Right atrium auricular region (tissue), 2 donors: ENCODE results near the gene HSD3B1. TPM values are rescaled to one million over a fixed set of nuclear protein-coding genes. Genes with fewer than 3 reads are reported as not detected.

Experiments used
- DNase-seq: peaks from one replicate; pipeline ENCODE4 v3.0.0-alpha.2; 2019; ENCODE audit warnings: low spot score
- H3K27ac ChIP-seq, 2 donors: fragments of 200-600 bp; sonication (generic); 1 replicate in 1 of 2; 2 replicates in 1 of 2; pipeline ENCODE4 v1.5.1; 2016 to 2019
- H3K27me3 ChIP-seq, 2 donors: fragments of 200-600 bp; sonication (generic); one replicate each; pipeline versions ENCODE4 v1.5.1 to v1.6.0; 2017 to 2019
- H3K36me3 ChIP-seq: fragments of 200-600 bp; sonication (generic); one replicate; pipeline ENCODE4 v1.5.1; 2016
- H3K4me1 ChIP-seq, 2 donors: fragments of 200-600 bp; sonication (generic); one replicate each; pipeline versions ENCODE4 v1.5.1 to v1.6.0; 2017 to 2019
- H3K4me3 ChIP-seq, 2 donors: fragments of 200-600 bp; sonication (generic); 1 replicate in 1 of 2; 2 replicates in 1 of 2; pipeline ENCODE4 v1.5.1; 2017 to 2019; ENCODE audit warnings: mild to moderate bottlenecking in 1 of 2, moderate library complexity in 1 of 2
- H3K9me3 ChIP-seq, 2 donors: fragments of 200-600 bp; sonication (generic); one replicate each; pipeline ENCODE4 v1.5.1; 2019
- total RNA-seq, 2 donors: library from RNA; depleted of rRNA; stranded (reverse); fragments of >200 nt; gene quantifications; one replicate each; pipeline ENCODE4 v1.1.0, GENCODE V29; 2016
- TF ChIP-seq, protein P1 (sequence below), 2 donors: fragments of 200-600 bp; sonication (generic); IDR thresholded peaks; one replicate each; pipeline ENCODE4 v1.5.1; 2019; ENCODE audit warnings: antibody characterized with exemption in 2 of 2

The HSD3B1 gene
- total RNA-seq = not detected

DNA sequence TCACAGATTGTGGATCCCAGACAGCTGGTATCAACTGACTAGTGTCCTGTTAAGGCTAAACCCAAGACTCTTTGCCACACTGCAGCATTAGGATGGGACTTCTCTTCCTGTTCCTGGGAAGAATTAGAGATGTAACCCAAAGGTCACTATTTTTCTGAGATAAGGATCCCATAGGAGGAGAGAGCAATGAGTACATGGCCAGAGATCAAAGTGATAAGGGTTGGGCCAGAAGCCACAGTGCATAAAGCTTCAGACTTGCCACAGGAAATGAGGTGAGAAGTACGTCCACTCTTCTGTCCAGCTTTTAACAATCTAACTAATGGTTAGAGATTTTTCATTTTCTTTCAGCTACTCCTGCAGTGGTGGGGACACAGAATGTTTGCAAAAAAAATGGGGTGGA is at the start of gene HSD3B1:
Gene HSD3B1 (plus strand): TSS at position 270 of the 400 bp plus-strand sequence. CDS start 267 bp downstream, outside the sequence.
- Histone ChIP-seq H3K4me1 (no peaks in the 10 kb centered on the region), H3K9me3 (no peaks in the 10 kb centered on the region), H3K27me3 (no peaks in the 10 kb centered on the region), H3K27ac (no peak within 1 kb of the TSS), H3K4me3 (no peak within 1 kb of the TSS), H3K36me3 (no peaks in the 10 kb centered on the region)
- no peak for DNase-seq
- TF ChIP-seq, protein P1, sequence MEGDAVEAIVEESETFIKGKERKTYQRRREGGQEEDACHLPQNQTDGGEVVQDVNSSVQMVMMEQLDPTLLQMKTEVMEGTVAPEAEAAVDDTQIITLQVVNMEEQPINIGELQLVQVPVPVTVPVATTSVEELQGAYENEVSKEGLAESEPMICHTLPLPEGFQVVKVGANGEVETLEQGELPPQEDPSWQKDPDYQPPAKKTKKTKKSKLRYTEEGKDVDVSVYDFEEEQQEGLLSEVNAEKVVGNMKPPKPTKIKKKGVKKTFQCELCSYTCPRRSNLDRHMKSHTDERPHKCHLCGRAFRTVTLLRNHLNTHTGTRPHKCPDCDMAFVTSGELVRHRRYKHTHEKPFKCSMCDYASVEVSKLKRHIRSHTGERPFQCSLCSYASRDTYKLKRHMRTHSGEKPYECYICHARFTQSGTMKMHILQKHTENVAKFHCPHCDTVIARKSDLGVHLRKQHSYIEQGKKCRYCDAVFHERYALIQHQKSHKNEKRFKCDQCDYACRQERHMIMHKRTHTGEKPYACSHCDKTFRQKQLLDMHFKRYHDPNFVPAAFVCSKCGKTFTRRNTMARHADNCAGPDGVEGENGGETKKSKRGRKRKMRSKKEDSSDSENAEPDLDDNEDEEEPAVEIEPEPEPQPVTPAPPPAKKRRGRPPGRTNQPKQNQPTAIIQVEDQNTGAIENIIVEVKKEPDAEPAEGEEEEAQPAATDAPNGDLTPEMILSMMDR (IDR thresholded peaks at IDR 0.05) = no peak

DNA sequence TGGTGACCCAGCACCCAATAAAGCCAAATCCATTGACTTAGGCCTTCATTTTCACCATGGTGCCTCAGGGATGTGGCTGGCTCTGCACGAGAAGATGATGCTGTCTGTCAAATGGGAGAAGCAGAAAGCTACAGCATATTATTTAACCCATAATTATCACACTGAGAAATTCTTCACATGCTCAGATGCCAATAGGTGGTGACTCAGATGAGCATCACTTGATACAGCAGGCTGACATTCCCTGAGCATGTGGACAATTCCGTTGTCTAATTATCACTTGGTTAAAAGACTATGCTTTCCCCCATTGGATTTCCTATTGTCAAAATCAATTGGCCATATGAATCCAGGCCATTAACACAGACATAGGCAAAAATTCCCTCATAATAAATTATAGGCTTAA is 44.0 kb upstream of the HSD3B1 start:
- Histone ChIP-seq H3K27me3 (no peaks in the 10 kb centered on the region), H3K9me3 (no peaks in the 10 kb centered on the region), H3K4me3 (no peak overlapping the region), H3K36me3 (no peaks in the 10 kb centered on the region), H3K4me1 (no peaks in the 10 kb centered on the region), H3K27ac (no peak overlapping the region)
- DNase-seq = no peak
- TF ChIP-seq, protein P1 (IDR thresholded peaks at IDR 0.05) = no peak

- TF ChIP-seq, protein P1 (IDR thresholded peaks at IDR 0.05) = no peak
- H3K27ac ChIP-seq = no peak overlapping the region
- no peak for DNase-seq
- no peaks in the 10 kb centered on the region for H3K9me3 ChIP-seq
- no peaks in the 10 kb centered on the region for H3K4me1 ChIP-seq
- no peaks in the 10 kb centered on the region for H3K27me3 ChIP-seq
- H3K4me3 ChIP-seq = no peak overlapping the region
- no peaks in the 10 kb centered on the region for H3K36me3 ChIP-seq
Measured at GRCh38 chr1:119463569-119463968, 43.4 kb upstream of the HSD3B1 start.

DNA sequence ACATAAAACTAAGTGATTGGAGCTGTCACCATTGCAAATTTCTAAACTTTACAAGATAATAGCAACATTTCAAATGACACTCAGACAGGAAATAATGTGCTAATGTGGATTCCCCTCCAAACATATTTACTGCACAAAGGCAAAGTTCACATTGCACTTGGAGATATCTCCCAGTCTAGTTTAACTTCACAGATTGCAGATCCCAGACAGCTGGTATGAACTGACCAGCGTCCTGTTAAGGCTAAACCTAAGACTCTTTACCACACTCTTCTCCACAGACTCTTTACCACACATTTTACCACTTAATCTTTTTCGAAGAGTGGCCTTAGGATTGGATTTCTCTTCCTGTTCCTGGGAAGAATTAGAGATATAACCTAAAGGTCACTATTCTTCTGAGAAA is 40.6 kb upstream of the HSD3B1 start:
- TF ChIP-seq, protein P1 (IDR thresholded peaks at IDR 0.05) = no peak
- Histone ChIP-seq H3K27ac (no peak overlapping the region), H3K36me3 (no peaks in the 10 kb centered on the region), H3K4me1 (no peaks in the 10 kb centered on the region), H3K9me3 (no peaks in the 10 kb centered on the region), H3K4me3 (no peak overlapping the region), H3K27me3 (no peaks in the 10 kb centered on the region)
- no peak for DNase-seq

DNA sequence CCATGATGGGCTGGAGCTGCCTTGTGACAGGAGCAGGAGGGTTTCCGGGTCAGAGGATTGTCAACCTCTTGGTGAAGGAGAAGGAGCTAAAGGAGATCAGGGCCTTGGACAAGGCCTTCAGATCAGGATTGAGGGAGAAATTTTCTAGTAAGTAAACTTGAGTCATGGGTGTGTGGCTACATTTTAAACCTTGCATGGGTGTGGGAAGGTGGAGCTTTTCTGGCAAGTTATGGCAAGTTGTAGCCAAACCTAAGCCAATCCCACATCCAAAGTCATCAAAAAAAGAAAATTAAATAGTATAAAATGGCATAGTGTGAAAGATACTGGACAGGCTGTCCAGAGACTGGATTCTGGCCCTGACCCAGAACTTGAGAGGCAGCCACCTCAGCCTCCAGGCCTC is 39.8 kb upstream of the HSD3B1 start:
- TF ChIP-seq, protein P1 (IDR thresholded peaks at IDR 0.05) = no peak

More for the DNA sequence above, 39.8 kb upstream of the HSD3B1 start:
- Histone ChIP-seq H3K9me3 (no peaks in the 10 kb centered on the region), H3K36me3 (no peaks in the 10 kb centered on the region), H3K4me1 (no peaks in the 10 kb centered on the region), H3K27me3 (no peaks in the 10 kb centered on the region), H3K4me3 (no peak overlapping the region), H3K27ac (no peak overlapping the region)
- no peak for DNase-seq
